K562 (cell line): ENCODE data around the gene PILRA.
"Not testable (repeated sequence)": the region's sequence is repeated elsewhere in the genome, so short reads cannot be mapped to it uniquely, and the experiment has no call there.

Experiments used
- ARID3A ChIP-seq: IDR thresholded peaks from 2 replicates; pipeline ENCODE4 v1.6.1; 2012; ENCODE audit warnings: low read depth, low read length, improper control_type of control experiment, borderline replicate concordance
- CTCF ChIP-seq, 3 experiments: IDR thresholded peaks in 2 of 3; conservative IDR thresholded peaks in 1 of 3; 2 replicates each; pipeline ENCODE4 v1.5.1; 2011 to 2012; ENCODE audit warnings: low read length in 3 of 3, mild to moderate bottlenecking in 3 of 3, control low read depth in 2 of 3, improper control_type of control experiment in 1 of 3, inconsistent platforms in 1 of 3, low read depth in 1 of 3, mixed read lengths in 1 of 3, moderate library complexity in 1 of 3; ENCODE audit not compliant: insufficient read depth in 2 of 3
- DDX20 ChIP-seq: fragments of 450-650 bp; IDR thresholded peaks from 2 replicates; pipeline ENCODE4 v1.6.1; 2016; ENCODE audit warnings: missing genetic modification characterization, low read depth, mild to moderate bottlenecking, missing compliant biosample characterization, moderate library complexity
- ELF1 ChIP-seq: fragments of 200-800 bp; sonication (Bioruptor generic); IDR thresholded peaks from 2 replicates; pipeline ENCODE4 v1.6.1; 2016; ENCODE audit warnings: missing genetic modification characterization, missing compliant biosample characterization
- ELK1 ChIP-seq: sonication (generic); formaldehyde crosslinking; IDR thresholded peaks from 2 replicates; pipeline ENCODE4 v1.8.1; 2022; ENCODE audit warnings: missing genetic modification reagents
- FOXP4 ChIP-seq: sonication (generic); formaldehyde crosslinking; IDR thresholded peaks from 2 replicates; pipeline ENCODE4 v1.8.0; 2022; ENCODE audit warnings: mild to moderate bottlenecking, missing genetic modification reagents, borderline replicate concordance
- GATAD2A ChIP-seq: fragments of 450-650 bp; IDR thresholded peaks from 2 replicates; pipeline ENCODE4 v1.6.1; 2017
- HMGN3 ChIP-seq: IDR thresholded peaks from 2 replicates; pipeline ENCODE4 v1.6.1; 2011; ENCODE audit warnings: borderline replicate concordance, low read depth, mild to moderate bottlenecking, mixed read lengths, low read length; ENCODE audit not compliant: insufficient read length; ENCODE audit errors: extremely low read depth
- PHB2 ChIP-seq: fragments of 450-650 bp; IDR thresholded peaks from 2 replicates; pipeline ENCODE4 v1.6.1; 2017; ENCODE audit warnings: low read depth
- SIRT6 ChIP-seq: IDR thresholded peaks from one replicate; pipeline ENCODE4 v1.6.1; 2012; ENCODE audit warnings: low read depth, mild to moderate bottlenecking, control low read depth, inconsistent platforms, low read length, moderate library complexity

- TF ChIP-seq GATAD2A; SIRT6; ELK1 (CRISPR knock-in tag); HMGN3; ARID3A; FOXP4; DDX20 (tag); PHB2; ELF1 (tag): not testable (repeated sequence)
- TF ChIP-seq CTCF (IDR thresholded peaks at IDR 0.05 in 2 of 3, conservative IDR thresholded peaks at IDR 0.05 in 1 of 3; ENCODE audit: insufficient read depth in 2 of 3, low read depth in 1 of 3, low read length in 3 of 3) = peak in 2 of 3 experiments; percentile 38 to 39; a peak in 3 of 6 replicates
These were observed 28.0 kb upstream of the PILRA start for GRCh38 chr7:100345288-100345672.
